H9 (cell line): ENCODE measurements around the gene CHST15. TPM values are rescaled to one million over a fixed set of nuclear protein-coding genes. Genes with fewer than 3 reads are reported as not detected.
A peak's percentile ranks its signal among the peaks of the same experiment; 100 is the strongest.

Experiments used
- DNase-seq: peaks from one replicate; pipeline ENCODE4 v3.0.0-alpha.2; 2017
- H2AFZ ChIP-seq: one replicate; pipeline ENCODE4 v1.6.1; 2013; ENCODE audit warnings: mild to moderate bottlenecking, low read length, control low read depth, moderate library complexity
- H2AK5ac ChIP-seq: 2 replicates; pipeline ENCODE4 v1.6.1; 2013; ENCODE audit warnings: low read length, control low read depth, mixed read lengths; ENCODE audit not compliant: insufficient read length
- H2BK120ac ChIP-seq: one replicate; pipeline ENCODE4 v1.6.1; 2013; ENCODE audit warnings: low read depth, mild to moderate bottlenecking, low read length, control low read depth, inconsistent platforms; ENCODE audit not compliant: poor library complexity, severe bottlenecking
- H2BK12ac ChIP-seq: 2 replicates; pipeline ENCODE4 v1.6.1; 2013; ENCODE audit warnings: low read length, control low read depth, mixed read lengths, low read depth; ENCODE audit not compliant: insufficient read length
- H2BK15ac ChIP-seq: 2 replicates; pipeline ENCODE4 v1.6.1; 2013; ENCODE audit warnings: low read depth, low read length, control low read depth
- H2BK20ac ChIP-seq: one replicate; pipeline ENCODE4 v1.6.1; 2013; ENCODE audit warnings: low read depth, mild to moderate bottlenecking, low read length, control low read depth, inconsistent platforms; ENCODE audit not compliant: poor library complexity, severe bottlenecking
- H2BK5ac ChIP-seq: 2 replicates; pipeline ENCODE4 v1.6.1; 2013; ENCODE audit warnings: low read length, control low read depth, mixed read lengths; ENCODE audit not compliant: insufficient read length
- H3K14ac ChIP-seq: 2 replicates; pipeline ENCODE4 v1.6.1; 2013; ENCODE audit warnings: low read length, control low read depth; ENCODE audit not compliant: insufficient read depth
- H3K18ac ChIP-seq: 2 replicates; pipeline ENCODE4 v1.6.1; 2013; ENCODE audit warnings: low read depth, mild to moderate bottlenecking, mixed read lengths, low read length, control low read depth; ENCODE audit not compliant: insufficient read length
- H3K23ac ChIP-seq: 2 replicates; pipeline ENCODE4 v1.6.1; 2013; ENCODE audit warnings: low read length, control low read depth, mixed read lengths, low read depth; ENCODE audit not compliant: insufficient read length
- H3K23me2 ChIP-seq: 2 replicates; pipeline ENCODE4 v1.6.1; 2013; ENCODE audit warnings: low read depth, mild to moderate bottlenecking, mixed read lengths, low read length, control low read depth; ENCODE audit not compliant: insufficient read length, poor library complexity, severe bottlenecking
- H3K27ac ChIP-seq: 2 replicates; pipeline ENCODE4 v1.5.1; 2013; ENCODE audit warnings: low read length, control low read depth, mixed read lengths, low read depth; ENCODE audit not compliant: insufficient read length
- H3K27me3 ChIP-seq: 2 replicates; pipeline ENCODE4 v1.6.1; 2013; ENCODE audit warnings: low read length, control low read depth, inconsistent platforms; ENCODE audit not compliant: insufficient read depth
- H3K4ac ChIP-seq: 2 replicates; pipeline ENCODE4 v1.6.1; 2013; ENCODE audit warnings: low read depth, mild to moderate bottlenecking, control low read depth, inconsistent platforms, low read length, moderate library complexity
- H3K4me1 ChIP-seq: 2 replicates; pipeline ENCODE4 v1.6.1; 2013; ENCODE audit warnings: low read length, control low read depth, inconsistent platforms; ENCODE audit not compliant: insufficient read depth
- H3K4me2 ChIP-seq: 2 replicates; pipeline ENCODE4 v1.6.1; 2013; ENCODE audit warnings: low read length, control low read depth, mixed read lengths; ENCODE audit not compliant: insufficient read length, insufficient read depth
- H3K56ac ChIP-seq: 2 replicates; pipeline ENCODE4 v1.6.1; 2013; ENCODE audit warnings: low read depth, mild to moderate bottlenecking, mixed read lengths, low read length, control low read depth; ENCODE audit not compliant: insufficient read length
- H3K79me1 ChIP-seq: 2 replicates; pipeline ENCODE4 v1.6.1; 2013; ENCODE audit warnings: low read depth, mild to moderate bottlenecking, moderate library complexity, low read length, control low read depth, inconsistent platforms; ENCODE audit not compliant: insufficient read depth, poor library complexity, severe bottlenecking
- H3K79me2 ChIP-seq: 2 replicates; pipeline ENCODE4 v1.6.1; 2013; ENCODE audit warnings: low read length, control low read depth, inconsistent platforms; ENCODE audit not compliant: insufficient read depth
- H3K9ac ChIP-seq: 2 replicates; pipeline ENCODE4 v1.6.1; 2013; ENCODE audit warnings: low read length, control low read depth, mixed read lengths; ENCODE audit not compliant: insufficient read length; ENCODE audit errors: extremely low read depth
- H3K9me3 ChIP-seq: one replicate; pipeline ENCODE4 v1.6.1; 2013; ENCODE audit warnings: low read depth, low read length, inconsistent platforms; ENCODE audit not compliant: control insufficient read depth
- H3T11ph ChIP-seq: one replicate; pipeline ENCODE4 v1.6.1; 2013; ENCODE audit warnings: mild to moderate bottlenecking, low read length, control low read depth, inconsistent platforms
- H4K20me1 ChIP-seq: one replicate; pipeline ENCODE4 v1.6.1; 2013; ENCODE audit not compliant: control insufficient read depth, insufficient read length, insufficient read depth
- H4K5ac ChIP-seq: 2 replicates; pipeline ENCODE4 v1.6.1; 2013; ENCODE audit warnings: low read depth, mild to moderate bottlenecking, mixed read lengths, low read length, control low read depth; ENCODE audit not compliant: insufficient read length
- H4K8ac ChIP-seq: replicated peaks from 2 replicates; pipeline ENCODE4 v1.6.1; 2013; ENCODE audit warnings: low read length, control low read depth, mixed read lengths, low read depth; ENCODE audit not compliant: insufficient read length
- H4K91ac ChIP-seq: 2 replicates; pipeline ENCODE4 v1.6.1; 2013; ENCODE audit warnings: low read depth, mild to moderate bottlenecking, moderate library complexity, mixed read lengths, low read length, control low read depth; ENCODE audit not compliant: insufficient read length
- H3K27ac Mint-ChIP-seq, 3 experiments: 2 replicates in 2 of 3; 3 replicates in 1 of 3; pipeline ENCODE4 v1.8.0; 2020 to 2021; ENCODE audit warnings: mixed read lengths in 3 of 3, mild to moderate bottlenecking in 1 of 3, moderate library complexity in 1 of 3
- H3K27me3 Mint-ChIP-seq: 2 replicates; pipeline ENCODE4 v1.8.0; 2021; ENCODE audit warnings: low read depth, mild to moderate bottlenecking, moderate library complexity, mixed read lengths
- H3K36me3 Mint-ChIP-seq, 3 experiments: 2 replicates in 2 of 3; 3 replicates in 1 of 3; pipeline ENCODE4 v1.8.0; 2020 to 2021; ENCODE audit warnings: low read depth in 3 of 3, mixed read lengths in 3 of 3; ENCODE audit not compliant: insufficient read depth in 1 of 3
- H3K4me1 Mint-ChIP-seq, 2 experiments: 2 replicates each; pipeline ENCODE4 v1.8.0; 2020; ENCODE audit warnings: mixed read lengths in 2 of 2
- H3K4me3 Mint-ChIP-seq, 2 experiments: 2 replicates in 1 of 2; 3 replicates in 1 of 2; pipeline ENCODE4 v1.8.0; 2020 to 2021; ENCODE audit warnings: mild to moderate bottlenecking in 2 of 2, mixed read lengths in 2 of 2, moderate library complexity in 1 of 2
- H3K9me3 Mint-ChIP-seq, 2 experiments: 2 replicates in 1 of 2; 3 replicates in 1 of 2; pipeline ENCODE4 v1.8.0; 2020; ENCODE audit warnings: mild to moderate bottlenecking in 2 of 2, mixed read lengths in 2 of 2, moderate library complexity in 1 of 2
- CTCF ChIP-seq: fragments of 200-600 bp; sonication (generic); conservative IDR thresholded peaks from 3 replicates; pipeline ENCODE4 v1.8.0; 2021; ENCODE audit warnings: antibody characterized with exemption, mild to moderate bottlenecking
- WGBS: extraction: QIAGEN DNeasy Blood & Tissue Kit; methylation state at CpG from one replicate; pipeline ENCODE4 v1.1.7; 2013; ENCODE audit warnings: missing lambda C conversion rate, low lambda C conversion rate, mixed read lengths; ENCODE audit not compliant: insufficient read length; ENCODE audit errors: extremely low coverage; 5-methylcytosine and 5-hydroxymethylcytosine counted together
- total RNA-seq: library from RNA; stranded (reverse); gene quantifications from 2 replicates; pipeline ENCODE4 v1.2.1, GENCODE V29; 2021

CHST15 gene
- total RNA-seq, 1 experiment from 2014 or later = 8.7 TPM

GRCh38 chr10:124079864-124080263, 13.5 kb downstream of the CHST15 start:
- Histone ChIP-seq H2AK5ac (no peak overlapping the region), H3K27ac (no peak overlapping the region), H2AFZ (no peak overlapping the region), H3K56ac (no peak overlapping the region), H3K14ac (no peak overlapping the region; the same call in 1 of the 2 replicates), H3K18ac (no peak overlapping the region), H2BK120ac (no peak overlapping the region), H2BK15ac (no peak overlapping the region), H3K9me3 (no peaks in the 10 kb centered on the region), H3K4ac (no peak overlapping the region), H3K9ac (no peak overlapping the region), H2BK5ac (no peak overlapping the region), H4K8ac (no peak overlapping the region), H3K79me1 (no peaks in the 10 kb centered on the region), H3T11ph (no peak overlapping the region), H4K5ac (no peak overlapping the region), H4K91ac (no peak overlapping the region), H3K27me3 (no peaks in the 10 kb centered on the region), H3K23me2 (no peaks in the 10 kb centered on the region), H2BK20ac (no peak overlapping the region), H3K79me2 (no peaks in the 10 kb centered on the region), H3K23ac (no peak overlapping the region), H3K4me1 (no peaks in the 10 kb centered on the region), H3K4me2 (no peak overlapping the region), H2BK12ac (no peak overlapping the region), H4K20me1 (no peaks in the 10 kb centered on the region)
- DNase-seq = no peak
- TF ChIP-seq CTCF = no peak
- peak overlapping the region in 1 of 3 experiments; percentile 28; a peak in 1 of 7 replicates for H3K27ac Mint-ChIP-seq
- WGBS = no CpG with 5 or more reads among the region's 9 CpGs
- no peaks in the 10 kb centered on the region for H3K9me3 Mint-ChIP-seq
- H3K4me1 Mint-ChIP-seq = peaks cover 15% of the 10 kb centered on the region in 2 experiments
- no peak overlapping the region for H3K4me3 Mint-ChIP-seq
- peaks cover 2 to 9% (median 3%) of the 10 kb centered on the region in 3 experiments; a peak in 4 of 7 replicates for H3K36me3 Mint-ChIP-seq
- H3K27me3 Mint-ChIP-seq = peaks cover 1% of the 10 kb centered on the region; the same call in 1 of the 2 replicates
